ENCODE measurements around the gene ING5. TPM values are rescaled to one million over a fixed set of nuclear protein-coding genes. Genes with fewer than 3 reads are reported as not detected.

ING5 gene
- total RNA-seq, 1 donor from 2014 or later = 26.4 TPM

GRCh38 chr2:241775223-241776177, 73.7 kb downstream of the ING5 start:
- DNase-seq (ENCODE audit: low read depth in 2 of 2) = no peak

DNA sequence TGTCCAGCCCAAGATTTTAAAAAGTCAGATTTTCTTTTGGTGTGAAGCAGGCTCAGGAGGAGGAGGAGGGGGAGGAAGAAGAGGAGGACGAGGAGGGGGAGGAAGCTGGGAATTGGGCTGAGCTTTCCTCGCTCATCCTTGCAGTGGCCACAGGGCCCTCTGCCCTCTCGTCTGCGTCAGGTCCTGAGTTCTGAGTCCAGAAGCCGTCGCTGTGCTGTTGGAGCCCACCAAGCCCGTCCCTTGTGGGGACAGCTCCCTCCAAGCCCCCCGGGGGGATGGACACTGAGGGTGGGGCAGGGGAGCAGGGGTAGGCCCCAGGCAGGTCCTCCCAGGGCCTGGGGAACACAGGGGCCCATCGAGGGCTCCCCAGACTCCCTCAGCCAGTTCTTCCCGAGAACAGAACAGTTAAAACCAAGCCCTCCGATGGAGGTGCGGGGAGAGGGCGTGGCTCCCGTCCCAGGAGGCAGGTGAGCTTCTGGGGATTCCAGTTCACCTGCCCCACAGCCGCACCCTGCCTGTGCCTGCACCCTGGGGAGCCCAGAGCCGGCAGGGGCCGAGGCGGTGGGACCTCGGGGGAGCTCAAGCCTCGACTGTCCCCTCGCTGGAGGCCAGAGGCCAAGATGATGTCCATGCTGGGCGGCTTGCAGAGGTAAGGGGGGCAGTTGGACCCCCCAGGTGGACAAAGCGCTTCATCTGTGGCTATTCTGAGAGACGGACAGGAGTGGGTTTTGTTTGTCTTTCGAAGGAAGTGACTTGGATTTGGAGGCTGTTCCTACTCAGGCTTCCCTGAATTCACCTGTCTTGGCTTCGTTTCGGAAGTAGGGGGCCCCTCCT, 74.7 kb downstream of the ING5 start, which contains the start of gene GAL3ST2:
TSS of gene GAL3ST2 (plus strand) at position 487 of the 834 bp plus-strand sequence. CDS start at position 621, 134 bp downstream.
- DNase-seq (ENCODE audit: low read depth in 2 of 2) = no peak

- DNase-seq (ENCODE audit: low read depth in 2 of 2) = no peak
Measured at GRCh38 chr2:241777170-241777685, 75.4 kb downstream of the ING5 start.

DNA sequence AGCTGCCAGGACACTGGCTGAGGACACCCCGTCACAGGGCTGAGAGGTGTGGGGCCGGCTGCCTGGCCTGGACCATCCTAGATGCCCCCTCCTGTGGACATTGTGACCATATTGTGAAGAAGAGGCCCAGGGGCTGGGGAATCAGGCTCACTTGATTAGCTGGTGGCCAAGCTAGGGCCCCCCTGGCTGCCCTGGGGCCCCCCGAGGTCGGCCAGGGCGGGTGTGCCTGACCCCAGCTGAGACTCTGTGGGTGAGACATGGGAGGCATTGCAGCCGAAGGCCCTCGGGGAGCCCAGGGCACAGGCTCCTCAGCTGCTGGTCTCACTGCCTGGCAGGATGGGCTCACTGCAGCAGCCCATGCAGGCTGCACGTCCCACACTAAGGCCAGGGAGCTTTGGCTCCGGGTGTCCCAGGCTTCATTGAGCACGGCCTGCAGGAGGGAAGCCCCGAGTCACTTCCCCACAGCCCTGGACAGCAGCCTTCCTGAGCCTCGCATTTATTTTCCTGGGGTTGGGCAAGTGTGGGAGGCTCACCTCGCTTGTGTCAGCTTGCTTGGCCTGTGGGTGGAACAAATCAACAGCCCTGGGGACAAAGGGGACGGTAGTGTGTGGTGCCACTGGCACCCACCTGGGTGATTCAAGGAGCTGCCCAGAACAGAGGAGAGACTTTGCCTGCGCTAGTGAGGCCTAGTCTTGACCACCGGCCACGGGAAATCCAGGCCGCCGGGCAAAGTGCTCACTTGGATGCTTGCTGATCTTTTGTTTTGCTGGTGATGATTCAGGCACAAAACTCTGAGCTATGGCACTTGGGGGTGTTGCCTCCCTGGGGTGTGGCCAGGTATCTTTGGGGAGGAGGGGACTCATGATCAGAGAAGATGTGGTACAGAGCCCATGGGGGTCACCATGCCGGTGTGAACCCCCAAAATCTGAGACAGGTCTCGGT, 76.1 kb downstream of the ING5 start:
- DNase-seq (ENCODE audit: low read depth in 2 of 2) = no peak

Other genes with a start within 250 kb of the ING5 start
- gene STK25, start 193.5 kb upstream of the ING5 start, total RNA-seq = 240 and 367 TPM in 2 replicates
- 37.7 and 113 TPM in 2 replicates for gene BOK, start 143.3 kb upstream of the ING5 start, total RNA-seq
- 30.5 and 39.1 TPM in 2 replicates for gene THAP4, start 64.9 kb upstream of the ING5 start, total RNA-seq
- gene ATG4B, start 64.3 kb upstream of the ING5 start, total RNA-seq = 26.2 and 39.1 TPM in 2 replicates
- 22.0 and 30.3 TPM in 2 replicates for gene DTYMK, start 15.2 kb upstream of the ING5 start, total RNA-seq
- 7.8 and 13.1 TPM in 2 replicates for gene D2HGDH, start 32.6 kb downstream of the ING5 start, total RNA-seq
- not detected in 2 replicates for gene GAL3ST2, start 74.8 kb downstream of the ING5 start, total RNA-seq
- under 0.01 and 0.22 TPM in 2 replicates for gene NEU4, start 107.2 kb downstream of the ING5 start, total RNA-seq
- not detected in 2 replicates for gene PDCD1, start 156.9 kb downstream of the ING5 start, total RNA-seq
- not detected in 2 replicates for gene RTP5, start 167.7 kb downstream of the ING5 start, total RNA-seq

All from lung microvascular endothelial cell (primary cell).